Measurements from ENCODE around the gene POMT1. TPM values are rescaled to one million over a fixed set of nuclear protein-coding genes. Genes with fewer than 3 reads are reported as not detected.

The POMT1 gene
- total RNA-seq, 1 donor from 2014 or later: 46.3 TPM

DNA sequence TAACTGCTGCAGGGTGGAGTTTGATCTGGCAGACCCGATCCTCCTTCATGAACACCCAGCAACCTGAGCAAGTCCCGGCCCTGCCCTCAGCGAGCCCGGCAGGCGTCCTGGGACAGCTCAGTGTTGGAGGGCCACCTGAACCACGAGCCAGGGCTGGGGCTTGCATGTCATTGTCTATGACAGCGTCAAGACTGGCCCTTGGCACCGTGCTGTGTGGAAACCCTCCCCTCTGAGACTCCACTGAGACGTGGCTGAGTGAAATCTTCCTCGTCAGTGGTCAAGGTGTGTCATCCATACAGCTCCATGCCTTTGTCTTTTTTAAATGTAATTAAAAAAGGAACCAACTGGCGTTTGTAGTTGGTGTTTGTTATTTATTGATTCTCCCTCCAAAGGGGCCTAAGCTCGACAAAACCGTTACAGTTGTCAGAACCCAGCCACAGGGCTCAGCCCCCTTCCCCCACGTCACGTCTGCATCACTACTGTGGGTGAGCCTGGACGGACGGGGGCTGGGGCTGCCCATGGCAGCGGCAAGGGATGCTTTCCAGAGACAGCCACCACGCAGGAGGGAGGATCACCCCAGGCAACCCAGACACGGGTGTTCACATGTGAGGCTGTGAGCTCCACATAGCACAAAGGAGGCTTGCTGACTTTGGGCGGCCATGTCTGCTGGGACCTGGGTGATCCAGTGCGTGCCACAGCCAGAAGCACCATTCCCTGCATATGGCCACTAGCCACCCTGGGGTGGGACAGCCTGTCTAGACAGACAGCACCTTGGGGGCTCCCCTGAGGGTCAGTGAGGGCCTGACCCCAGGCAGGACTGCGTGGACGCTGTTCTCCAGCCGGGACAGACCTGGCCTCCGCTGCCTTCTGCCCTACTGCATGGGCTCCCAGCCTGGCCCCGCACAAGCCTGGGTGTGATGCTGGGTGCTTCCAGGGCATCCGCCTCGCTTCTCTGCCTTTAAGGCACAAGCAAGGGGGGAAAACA is 21.0 kb downstream of the POMT1 start:
- Mint-ChIP-seq H3K9me3 (no peaks in the 10 kb centered on the region), H3K4me3 (peak overlapping the region; percentile 54), H3K27me3 (ENCODE audit: low read depth) (no peaks in the 10 kb centered on the region), H3K4me1 (no peaks in the 10 kb centered on the region), H3K36me3 (ENCODE audit: low read depth) (peaks cover 11% of the 10 kb centered on the region), H3K27ac (ENCODE audit: unreplicated experiment) (no peak overlapping the region)
- TF ChIP-seq, protein P1, sequence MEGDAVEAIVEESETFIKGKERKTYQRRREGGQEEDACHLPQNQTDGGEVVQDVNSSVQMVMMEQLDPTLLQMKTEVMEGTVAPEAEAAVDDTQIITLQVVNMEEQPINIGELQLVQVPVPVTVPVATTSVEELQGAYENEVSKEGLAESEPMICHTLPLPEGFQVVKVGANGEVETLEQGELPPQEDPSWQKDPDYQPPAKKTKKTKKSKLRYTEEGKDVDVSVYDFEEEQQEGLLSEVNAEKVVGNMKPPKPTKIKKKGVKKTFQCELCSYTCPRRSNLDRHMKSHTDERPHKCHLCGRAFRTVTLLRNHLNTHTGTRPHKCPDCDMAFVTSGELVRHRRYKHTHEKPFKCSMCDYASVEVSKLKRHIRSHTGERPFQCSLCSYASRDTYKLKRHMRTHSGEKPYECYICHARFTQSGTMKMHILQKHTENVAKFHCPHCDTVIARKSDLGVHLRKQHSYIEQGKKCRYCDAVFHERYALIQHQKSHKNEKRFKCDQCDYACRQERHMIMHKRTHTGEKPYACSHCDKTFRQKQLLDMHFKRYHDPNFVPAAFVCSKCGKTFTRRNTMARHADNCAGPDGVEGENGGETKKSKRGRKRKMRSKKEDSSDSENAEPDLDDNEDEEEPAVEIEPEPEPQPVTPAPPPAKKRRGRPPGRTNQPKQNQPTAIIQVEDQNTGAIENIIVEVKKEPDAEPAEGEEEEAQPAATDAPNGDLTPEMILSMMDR (conservative IDR thresholded peaks at IDR 0.05): no peak
- DNase-seq (ENCODE audit: low read depth, low spot score): no peak

DNA sequence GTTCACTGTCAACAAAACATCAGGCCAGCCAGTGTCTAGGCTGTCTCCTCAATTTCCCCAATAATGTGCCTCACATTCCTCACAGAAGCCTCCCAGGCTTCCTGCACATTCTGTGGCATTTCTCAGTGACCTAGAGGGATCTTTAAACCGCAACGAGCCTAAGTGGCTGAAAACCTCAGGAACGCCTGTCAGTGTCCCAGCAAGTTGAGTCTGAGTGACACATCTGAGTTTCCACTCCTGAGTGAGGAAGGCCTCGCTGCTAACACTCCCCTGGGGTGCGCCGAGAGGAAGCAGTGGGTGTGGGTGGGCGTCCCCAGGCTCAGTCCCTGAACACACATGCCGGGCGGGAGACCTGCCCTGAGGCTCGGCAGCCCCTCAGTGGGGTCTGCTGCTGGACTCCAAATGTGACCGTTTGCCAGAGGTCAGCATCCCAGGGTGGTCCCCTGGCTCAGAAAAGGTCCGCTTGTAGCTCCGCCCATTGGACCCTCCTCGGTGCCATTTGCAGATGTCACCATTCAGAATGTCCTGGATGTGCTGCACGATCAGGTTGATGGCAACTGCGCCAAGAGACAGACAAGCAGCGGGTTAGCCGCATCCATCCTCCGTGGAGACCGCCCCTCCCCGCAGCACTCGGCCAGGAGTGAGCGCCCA is 22.1 kb downstream of the POMT1 start:
- Mint-ChIP-seq H3K27ac (ENCODE audit: unreplicated experiment) (peak overlapping the region; percentile 67), H3K4me3 (peak overlapping the region; percentile 49), H3K4me1 (peaks cover 3% of the 10 kb centered on the region), H3K27me3 (ENCODE audit: low read depth) (no peaks in the 10 kb centered on the region), H3K9me3 (no peaks in the 10 kb centered on the region), H3K36me3 (ENCODE audit: low read depth) (peaks cover 7% of the 10 kb centered on the region)
- no peak for DNase-seq (ENCODE audit: low read depth, low spot score)
- TF ChIP-seq, protein P1 (conservative IDR thresholded peaks at IDR 0.05): no peak

DNA sequence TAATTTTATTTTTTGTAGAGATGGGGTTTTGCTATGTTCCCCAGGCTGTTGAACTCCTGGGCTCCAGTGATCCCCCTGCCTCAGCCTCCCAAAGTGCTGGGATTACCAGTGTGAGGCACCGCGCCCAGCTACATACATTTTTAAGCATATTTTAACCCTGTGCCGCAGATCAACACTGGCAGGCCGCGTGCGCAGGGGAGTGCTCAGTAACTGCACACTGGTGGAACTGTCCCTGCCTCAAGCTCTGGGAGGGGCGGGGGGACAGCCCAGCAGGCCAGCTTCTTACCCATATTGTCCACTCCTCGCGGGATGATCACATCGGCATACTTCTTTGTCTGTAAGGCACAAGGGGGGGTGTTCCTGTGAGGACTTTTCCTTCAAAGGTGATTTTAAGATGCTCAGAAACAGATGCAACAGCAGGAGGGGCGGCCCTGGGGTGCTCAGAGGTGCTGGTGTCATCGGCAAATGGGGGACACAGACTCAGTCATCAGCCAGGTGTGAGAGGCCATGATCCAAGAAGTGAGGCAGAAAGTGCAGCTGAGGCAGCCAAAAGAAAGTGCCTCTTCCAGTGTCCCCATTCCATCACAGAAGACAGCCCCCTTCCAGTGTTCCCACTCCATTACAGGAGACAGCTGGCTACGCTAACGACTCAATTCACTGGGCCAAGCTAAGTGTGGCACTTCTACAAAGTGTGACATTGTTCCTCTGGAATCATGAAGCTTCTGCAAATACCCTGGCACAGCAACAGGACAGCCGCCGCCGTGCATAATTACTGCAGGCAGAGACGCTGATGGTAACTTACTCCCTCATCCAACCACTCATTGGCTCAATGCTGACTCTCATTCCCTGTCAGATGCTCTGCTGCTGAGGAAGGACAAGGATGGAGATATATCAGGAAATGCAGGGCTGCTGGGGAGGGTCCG is 23.2 kb downstream of the POMT1 start:
- TF ChIP-seq, protein P1 (conservative IDR thresholded peaks at IDR 0.05): no peak
- Mint-ChIP-seq H3K4me1 (peaks cover 9% of the 10 kb centered on the region), H3K4me3 (peak overlapping the region; percentile 59), H3K27ac (ENCODE audit: unreplicated experiment) (no peak overlapping the region), H3K9me3 (no peaks in the 10 kb centered on the region), H3K36me3 (ENCODE audit: low read depth) (peaks cover 7% of the 10 kb centered on the region), H3K27me3 (ENCODE audit: low read depth) (no peaks in the 10 kb centered on the region)
- no peak for DNase-seq (ENCODE audit: low read depth, low spot score)

DNA sequence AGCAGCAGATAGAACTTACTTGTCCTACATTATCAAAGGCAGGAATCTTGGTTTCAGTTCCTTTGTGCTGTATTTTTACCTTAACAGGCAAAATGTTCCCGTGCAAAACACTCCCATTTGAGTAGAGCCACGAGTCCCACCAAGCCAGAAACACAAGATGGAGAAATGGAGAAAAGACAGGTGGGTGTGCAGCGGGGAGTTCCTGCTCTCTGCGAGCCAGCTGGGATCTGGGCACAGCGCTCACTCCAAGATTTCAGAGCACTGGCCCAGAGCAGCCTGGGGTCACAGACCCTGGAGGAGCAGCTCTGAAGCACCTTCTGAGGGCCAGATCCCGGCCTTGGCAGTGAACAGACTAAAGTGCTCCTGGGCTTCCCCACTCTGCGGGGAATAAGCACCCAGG is 25.5 kb downstream of the POMT1 start:
- H3K27me3 Mint-ChIP-seq (ENCODE audit: low read depth): no peaks in the 10 kb centered on the region
- TF ChIP-seq, protein P1 (conservative IDR thresholded peaks at IDR 0.05): no peak
- DNase-seq (ENCODE audit: low read depth, low spot score): no peak
- peaks cover 3% of the 10 kb centered on the region for H3K36me3 Mint-ChIP-seq (ENCODE audit: low read depth)
- peak overlapping the region; percentile 74 for H3K4me3 Mint-ChIP-seq
- H3K9me3 Mint-ChIP-seq: no peaks in the 10 kb centered on the region
- H3K4me1 Mint-ChIP-seq: peaks cover 9% of the 10 kb centered on the region
- no peak overlapping the region for H3K27ac Mint-ChIP-seq (ENCODE audit: unreplicated experiment)

All from neural crest cell (in vitro differentiated cells).